ENCODE results near the gene PGAP3.

Gene PGAP3

GRCh38 chr17:39641883-39642282, 46.0 kb downstream of the PGAP3 start:
- H3K4me3 ChIP-seq (ENCODE audit: low read length) = no peak overlapping the region
- TF ChIP-seq CTCF (conservative IDR thresholded peaks at IDR 0.05; ENCODE audit: low read length) = no peak
- DNase-seq (ENCODE audit: low read depth) = no peak

- no peak for TF ChIP-seq CTCF (conservative IDR thresholded peaks at IDR 0.05; ENCODE audit: low read length)
- H3K4me3 ChIP-seq (ENCODE audit: low read length) = no peak overlapping the region
Observed at GRCh38 chr17:39641097-39641496, 46.8 kb downstream of the PGAP3 start.

GRCh38 chr17:39640591-39641031, 47.2 kb downstream of the PGAP3 start:
- no peak for DNase-seq (ENCODE audit: low read depth)
- H3K4me3 ChIP-seq (ENCODE audit: low read length) = no peak overlapping the region
- TF ChIP-seq CTCF (conservative IDR thresholded peaks at IDR 0.05; ENCODE audit: low read length) = no peak

More at GRCh38 chr17:39641097-39641496, 46.8 kb downstream of the PGAP3 start:
- no peak for DNase-seq (ENCODE audit: low read depth)

GRCh38 chr17:39639566-39640458, 48.0 kb downstream of the PGAP3 start:
- H3K4me3 ChIP-seq (ENCODE audit: low read length) = no peak overlapping the region
- TF ChIP-seq CTCF (conservative IDR thresholded peaks at IDR 0.05; ENCODE audit: low read length) = no peak
- no peak for DNase-seq (ENCODE audit: low read depth)

- DNase-seq (ENCODE audit: low read depth) = no peak
- H3K4me3 ChIP-seq (ENCODE audit: low read length) = no peak overlapping the region
- no peak for TF ChIP-seq CTCF (conservative IDR thresholded peaks at IDR 0.05; ENCODE audit: low read length)
Observed at GRCh38 chr17:39639043-39639442, 48.8 kb downstream of the PGAP3 start.

GRCh38 chr17:39638317-39638716, 49.5 kb downstream of the PGAP3 start:
- TF ChIP-seq CTCF (conservative IDR thresholded peaks at IDR 0.05; ENCODE audit: low read length) = no peak
- peak overlapping the region; percentile 94 for H3K4me3 ChIP-seq (ENCODE audit: low read length)

More at GRCh38 chr17:39638317-39638716, 49.5 kb downstream of the PGAP3 start:
- DNase-seq (ENCODE audit: low read depth) = no peak

All from AG10803 (cell line).